HG02798 (cell line): Measurements from ENCODE around the gene LRRC4C.

Experiments used
- ATAC-seq: cut with Tn5 transposase; IDR thresholded peaks from one replicate; pipeline ENCODE4 v1.9.1; 2021; ENCODE audit warnings: mild to moderate bottlenecking; ENCODE audit not compliant: unreplicated experiment, poor library complexity

Gene LRRC4C

GRCh38 chr11:40099426-40100161 is 1359.9 kb downstream of the LRRC4C start:
- no peak for ATAC-seq

GRCh38 chr11:40095446-40095845 is 1364.0 kb downstream of the LRRC4C start:
- no peak for ATAC-seq

DNA sequence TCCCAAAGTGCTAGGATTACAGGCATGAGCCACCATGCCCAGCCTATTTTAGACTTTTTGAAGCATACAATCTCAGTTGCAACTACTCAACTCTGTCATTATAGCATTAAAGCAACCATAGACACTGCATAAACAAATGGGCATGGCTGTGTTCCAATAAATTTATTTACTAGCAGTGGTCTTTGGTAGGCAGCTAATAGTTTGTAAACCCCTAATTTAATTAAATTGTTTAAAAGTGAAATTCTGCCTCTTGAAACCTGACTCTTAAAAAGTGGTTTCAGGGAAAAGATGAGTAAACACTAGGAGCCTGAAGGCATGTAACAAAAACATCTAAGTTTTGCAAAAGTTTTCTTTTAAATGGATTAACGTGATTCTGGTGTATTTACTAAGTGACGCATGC is 1364.5 kb downstream of the LRRC4C start:
- ATAC-seq: no peak

DNA sequence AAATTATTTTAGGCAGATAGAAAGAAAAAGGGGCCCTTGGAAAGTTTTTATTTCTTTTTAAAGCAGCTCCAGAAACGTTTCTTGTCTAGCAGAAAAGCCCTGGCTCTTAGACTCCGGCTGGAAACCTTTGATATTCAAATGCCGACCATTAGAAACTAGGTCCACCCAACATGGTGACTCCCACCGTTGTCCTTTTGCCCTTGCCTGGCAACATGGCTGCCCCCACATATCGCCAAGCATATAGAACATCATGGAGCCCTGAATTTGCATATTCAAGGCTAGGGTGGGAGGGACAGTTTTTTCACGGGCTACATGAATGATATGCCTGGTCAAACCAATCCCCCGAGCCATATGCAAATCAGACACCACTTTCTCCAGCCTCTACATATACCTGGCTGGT is 1379.0 kb downstream of the LRRC4C start:
- ATAC-seq: no peak
